ENCODE measurements around the gene RPP21. TPM values are rescaled to one million over a fixed set of nuclear protein-coding genes. Genes with fewer than 3 reads are reported as not detected.
A peak's percentile ranks its signal among the peaks of the same experiment; 100 is the strongest.

The RPP21 gene
- polyA plus RNA-seq, 3 donors, result 29.4 to 32.0 (median 31.5) TPM

DNA sequence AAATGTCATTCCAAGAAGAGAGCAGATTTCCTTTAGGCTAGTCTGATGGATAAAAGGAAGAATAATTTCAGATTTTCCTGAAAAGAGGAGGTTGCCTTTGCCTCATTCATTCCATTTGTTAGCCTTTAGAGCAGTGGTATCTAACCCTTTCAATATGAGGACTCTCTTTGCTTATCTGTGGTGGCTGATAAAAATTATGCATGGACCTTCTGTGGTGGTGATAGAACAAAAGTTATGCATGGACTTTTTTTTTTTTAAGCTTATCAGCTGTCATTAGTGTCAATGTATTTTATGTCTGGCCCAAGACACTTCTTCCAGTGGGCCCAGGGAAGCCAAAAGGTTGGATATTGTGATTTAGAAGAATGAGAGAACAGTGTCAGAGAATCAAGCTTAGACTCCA, 16.6 kb upstream of the RPP21 start:
- no peak for DNase-seq (ENCODE audit: low read depth in 3 of 3, low spot score in 2 of 3)

DNA sequence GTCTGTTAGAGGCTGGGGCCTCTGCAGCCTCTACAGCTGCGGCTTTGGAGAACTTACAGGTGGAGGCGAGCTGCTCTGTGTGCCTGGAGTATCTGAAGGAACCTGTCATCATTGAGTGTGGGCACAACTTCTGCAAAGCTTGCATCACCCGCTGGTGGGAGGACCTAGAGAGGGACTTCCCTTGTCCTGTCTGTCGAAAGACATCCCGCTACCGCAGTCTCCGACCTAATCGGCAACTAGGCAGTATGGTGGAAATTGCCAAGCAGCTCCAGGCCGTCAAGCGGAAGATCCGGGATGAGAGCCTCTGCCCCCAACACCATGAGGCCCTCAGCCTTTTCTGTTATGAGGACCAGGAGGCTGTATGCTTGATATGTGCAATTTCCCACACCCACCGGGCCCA, 15.6 kb upstream of the RPP21 start:
- DNase-seq (ENCODE audit: low read depth in 3 of 3, low spot score in 2 of 3), result no peak

DNA sequence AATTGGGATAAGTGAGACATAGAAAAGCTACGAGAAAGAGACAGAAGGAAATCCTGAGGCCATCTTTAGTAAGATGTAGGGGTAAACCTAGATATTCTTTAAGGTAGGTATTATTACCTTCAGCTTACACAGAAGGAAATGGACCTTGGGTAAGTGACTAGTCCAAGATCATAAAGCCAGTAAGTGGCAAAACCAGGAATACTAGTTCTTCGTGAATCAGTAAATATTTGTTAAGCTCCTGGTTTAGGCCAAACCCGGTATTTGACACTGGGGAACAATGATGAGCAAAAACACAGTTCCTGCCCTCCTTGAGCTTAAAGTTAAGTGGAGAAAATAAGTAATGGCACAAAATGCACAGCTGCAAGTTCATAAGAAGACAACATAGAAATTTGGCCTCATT, 13.0 kb upstream of the RPP21 start:
- no peak for DNase-seq (ENCODE audit: low read depth in 3 of 3, low spot score in 2 of 3)

DNA sequence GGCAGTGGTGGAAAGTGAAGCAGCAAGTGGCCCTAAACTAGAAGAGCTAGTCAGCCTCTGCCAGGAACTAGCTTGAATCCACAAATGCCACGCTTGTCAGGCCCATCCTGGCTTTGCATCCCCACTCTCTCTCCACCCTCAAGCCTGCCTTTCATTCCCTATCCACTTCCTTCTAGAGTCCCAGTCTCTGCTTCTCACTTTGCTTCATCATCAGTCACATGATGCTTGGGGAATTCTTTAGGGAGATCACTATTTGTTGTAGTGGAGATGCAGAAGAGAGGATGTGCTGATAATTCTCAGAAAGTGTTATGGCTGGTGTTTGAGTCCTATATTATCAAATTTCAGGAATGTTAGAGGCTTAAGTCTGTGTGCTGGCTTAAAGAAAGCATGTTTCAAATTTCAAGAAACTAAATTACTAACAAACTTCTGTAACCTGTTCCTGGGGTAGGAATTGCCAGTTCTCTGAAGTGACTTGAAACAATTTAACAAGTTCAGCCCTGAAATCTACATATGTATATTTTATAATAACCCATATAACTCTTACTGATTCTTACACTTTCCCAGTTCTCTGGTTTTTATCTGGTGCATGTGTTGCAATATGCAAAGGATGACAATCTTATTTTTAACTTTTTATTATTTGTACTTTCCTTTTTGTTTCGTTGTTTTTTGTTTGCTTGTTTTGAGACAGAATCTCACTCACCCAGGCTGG, 10.7 kb upstream of the RPP21 start:
- DNase-seq (ENCODE audit: low read depth in 3 of 3, low spot score in 2 of 3), result no peak

DNA sequence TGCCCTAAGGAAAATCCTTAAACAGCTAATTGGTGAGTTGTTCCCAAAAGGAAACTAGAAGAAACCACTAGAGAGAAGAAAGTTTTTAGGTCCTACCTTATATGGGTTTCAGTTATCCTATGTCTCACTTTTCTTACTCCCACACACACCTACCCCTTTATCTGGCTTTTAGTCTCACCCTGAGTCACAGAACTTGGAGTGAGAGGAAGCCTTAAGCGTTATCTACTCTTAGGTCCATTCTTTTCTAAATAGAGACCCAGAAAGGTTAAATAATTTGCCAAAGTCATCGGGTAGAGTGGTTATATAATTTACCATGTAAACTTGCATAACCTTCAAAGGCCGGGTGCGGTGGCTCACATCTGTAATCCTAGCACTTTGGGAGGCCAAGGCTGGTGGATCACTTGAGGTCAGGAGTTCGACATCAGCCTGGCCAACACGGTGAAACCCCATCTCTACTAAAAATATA, 4.3 kb upstream of the RPP21 start:
- no peak for DNase-seq (ENCODE audit: low read depth in 3 of 3, low spot score in 2 of 3)

DNA sequence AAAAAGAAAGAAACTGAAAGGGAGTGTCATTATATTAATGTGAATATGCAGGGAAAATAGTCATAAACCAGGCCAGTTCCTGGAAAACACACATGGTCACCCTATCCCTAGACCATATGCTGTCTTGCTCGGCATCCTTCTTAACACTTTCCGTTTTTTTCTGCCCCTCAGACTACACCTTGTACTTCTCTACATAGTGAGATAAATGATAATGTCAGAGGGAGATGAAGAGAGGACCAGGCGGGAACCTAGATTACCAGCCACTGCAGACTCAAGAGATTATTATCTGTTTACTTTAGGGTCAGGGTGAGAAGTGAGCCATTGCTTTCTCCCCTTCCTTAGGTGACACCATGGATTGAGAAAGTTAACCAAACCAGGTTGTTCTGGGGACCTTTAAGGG, 3.7 kb upstream of the RPP21 start:
- no peak for DNase-seq (ENCODE audit: low read depth in 3 of 3, low spot score in 2 of 3)

DNA sequence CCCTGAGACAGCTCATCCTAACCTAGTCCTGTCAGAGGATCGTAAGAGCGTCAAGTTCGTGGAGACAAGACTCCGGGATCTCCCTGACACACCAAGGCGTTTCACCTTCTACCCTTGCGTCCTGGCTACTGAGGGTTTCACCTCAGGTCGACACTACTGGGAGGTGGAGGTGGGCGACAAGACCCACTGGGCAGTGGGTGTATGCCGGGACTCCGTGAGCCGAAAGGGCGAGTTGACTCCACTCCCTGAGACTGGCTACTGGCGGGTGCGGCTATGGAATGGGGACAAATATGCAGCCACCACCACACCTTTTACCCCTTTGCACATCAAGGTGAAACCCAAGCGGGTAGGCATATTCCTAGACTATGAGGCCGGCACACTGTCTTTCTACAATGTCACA, 3.2 kb upstream of the RPP21 start:
- DNase-seq (ENCODE audit: low read depth in 3 of 3, low spot score in 2 of 3), result no peak

DNA sequence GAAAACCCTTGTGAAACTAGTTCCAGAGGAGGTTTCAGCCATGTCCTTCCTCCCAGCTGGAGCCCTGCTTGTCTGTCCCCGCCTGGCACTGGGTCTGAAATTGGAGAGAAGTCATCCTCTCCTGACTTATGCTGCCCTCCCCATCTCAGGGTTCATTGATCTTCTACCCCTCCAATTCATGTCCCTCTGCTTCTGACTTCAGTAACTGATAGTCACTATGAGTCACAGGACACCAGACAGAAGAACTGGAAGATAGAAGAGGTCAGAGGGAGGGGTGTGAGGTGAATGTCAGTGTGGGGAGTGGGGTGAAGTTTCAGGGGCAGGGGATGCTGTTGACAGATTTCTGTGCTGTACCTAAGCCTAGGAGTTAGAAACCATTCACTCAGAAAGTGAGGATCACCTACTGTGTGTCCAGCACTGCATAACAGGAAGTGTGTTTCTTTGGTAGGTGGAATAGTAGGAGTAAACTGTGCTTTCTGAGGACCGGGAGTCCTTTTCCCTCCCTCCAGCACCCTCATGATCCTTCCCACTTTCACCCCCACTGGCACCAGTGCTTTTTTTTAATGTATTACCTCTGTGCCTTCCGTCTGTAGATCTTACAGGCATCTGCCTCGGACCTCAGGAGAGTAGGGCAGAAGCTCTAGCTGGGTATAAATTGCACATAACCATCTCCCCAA, 627 bp upstream of the RPP21 start:
- no peak for DNase-seq (ENCODE audit: low read depth in 3 of 3, low spot score in 2 of 3)

DNA sequence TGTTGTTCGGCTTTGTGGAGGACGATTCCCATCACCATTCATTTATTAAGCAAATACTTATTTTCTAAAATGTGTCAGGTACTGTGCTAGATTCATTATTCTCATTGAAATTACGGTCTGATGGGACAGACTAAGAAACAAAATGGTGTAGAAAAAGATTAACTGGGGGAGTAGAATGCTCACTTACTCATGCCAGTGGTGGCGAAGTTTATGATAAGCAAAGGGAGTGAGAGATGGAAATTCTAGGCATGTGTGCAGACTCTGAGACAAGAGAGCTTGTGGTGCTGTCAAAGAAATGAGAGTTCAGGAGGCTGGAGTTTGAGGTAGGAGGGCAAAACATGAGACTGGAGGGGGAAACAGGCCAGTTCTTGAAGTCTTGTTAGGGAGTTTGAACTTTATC, 896 bp downstream of the RPP21 start:
- DNase-seq (ENCODE audit: low read depth in 3 of 3, low spot score in 2 of 3), result no peak

DNA sequence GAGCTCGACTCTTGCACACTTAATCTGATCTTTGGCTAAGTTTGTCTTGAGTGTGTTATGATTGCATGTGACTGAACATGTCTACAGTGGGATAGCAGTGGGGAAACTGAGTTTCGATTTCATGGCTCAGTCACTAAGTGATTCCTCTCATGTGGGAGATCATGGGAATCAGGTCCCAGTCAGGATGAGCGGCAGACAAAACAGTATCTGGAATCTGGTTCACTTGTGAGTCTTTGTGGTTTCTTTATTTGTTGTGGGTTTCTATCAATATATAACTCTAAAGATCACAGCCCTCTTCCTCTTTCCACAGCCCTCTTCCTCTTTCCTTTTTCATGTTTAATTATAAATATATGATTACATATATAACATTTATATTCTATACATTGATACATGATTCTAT, 4.0 kb downstream of the RPP21 start:
- no peak for DNase-seq (ENCODE audit: low read depth in 3 of 3, low spot score in 2 of 3)

DNA sequence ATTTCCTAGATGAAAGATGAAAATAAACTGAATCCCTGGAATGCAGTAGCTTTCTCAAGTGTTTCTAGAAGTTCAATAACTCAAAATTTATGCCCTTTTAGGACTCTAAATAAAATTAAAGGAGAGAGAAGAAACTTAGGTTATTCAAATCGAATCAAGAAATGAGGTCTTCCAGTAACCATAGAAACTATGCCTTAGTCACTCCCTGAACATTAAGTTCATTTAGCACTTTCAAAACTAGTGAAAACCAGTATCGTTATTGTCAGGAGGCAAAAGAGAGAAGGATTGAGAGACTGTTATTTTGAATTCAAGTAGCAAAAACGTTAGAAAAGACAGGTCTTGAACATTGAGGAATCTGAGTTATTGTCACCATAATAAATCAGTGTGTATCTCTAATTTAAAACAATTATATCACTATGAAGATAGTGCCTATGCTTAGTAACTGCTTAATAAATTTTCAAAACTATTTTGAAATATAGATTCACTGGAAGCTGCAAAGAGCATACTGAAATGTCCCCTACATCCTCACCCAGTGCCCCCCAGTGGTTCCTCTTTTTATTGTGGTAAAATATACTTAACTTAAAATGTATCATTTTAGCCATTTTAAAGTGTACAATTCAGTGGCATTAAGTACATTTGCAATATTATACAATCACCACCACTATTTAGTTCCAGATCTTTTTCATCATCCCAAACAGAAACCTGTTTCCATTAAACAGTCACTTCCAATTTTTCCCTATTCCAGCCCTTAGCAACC, 4.6 kb downstream of the RPP21 start:
- DNase-seq (ENCODE audit: low read depth in 3 of 3, low spot score in 2 of 3), result no peak

DNA sequence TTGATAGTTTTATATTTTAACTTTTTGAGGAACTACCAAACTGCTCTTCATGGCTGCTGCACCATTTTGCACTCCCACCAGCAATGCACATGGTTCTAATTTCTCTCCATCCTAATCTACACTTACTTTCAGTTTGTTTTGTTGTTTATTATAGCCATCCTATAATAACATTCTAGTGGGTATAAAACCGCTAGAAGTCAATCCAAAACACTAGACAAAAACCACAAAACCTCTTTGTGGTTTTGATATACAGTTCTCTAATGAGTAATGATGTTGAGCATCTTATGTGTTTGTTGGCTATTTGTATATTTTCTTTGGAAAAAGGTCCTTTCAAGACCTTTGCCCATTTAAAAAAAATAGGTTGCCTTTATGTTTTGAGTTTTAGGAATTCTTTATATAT, 5.6 kb downstream of the RPP21 start:
- DNase-seq (ENCODE audit: low read depth in 3 of 3, low spot score in 2 of 3), result no peak

DNA sequence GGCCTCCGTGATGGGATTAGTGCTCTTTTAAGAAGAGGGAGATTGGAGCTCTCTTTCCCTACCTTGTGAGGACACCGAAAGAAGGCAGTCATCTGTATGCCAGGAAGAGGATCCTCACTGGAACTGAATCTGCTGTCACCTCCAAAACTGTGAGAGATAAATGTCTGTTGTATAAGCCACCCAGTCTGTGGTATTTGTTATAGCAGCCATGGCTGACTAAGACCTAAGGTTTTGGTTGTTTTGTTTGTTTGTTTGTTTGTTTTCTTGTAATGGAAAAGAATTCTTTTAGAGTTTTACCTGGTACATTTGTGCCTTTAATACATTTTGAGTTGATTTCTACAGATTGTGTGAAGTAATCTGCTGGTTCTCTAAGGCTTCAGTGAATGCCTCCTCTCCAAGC, 7.6 kb downstream of the RPP21 start:
- no peak for DNase-seq (ENCODE audit: low read depth in 3 of 3, low spot score in 2 of 3)

DNA sequence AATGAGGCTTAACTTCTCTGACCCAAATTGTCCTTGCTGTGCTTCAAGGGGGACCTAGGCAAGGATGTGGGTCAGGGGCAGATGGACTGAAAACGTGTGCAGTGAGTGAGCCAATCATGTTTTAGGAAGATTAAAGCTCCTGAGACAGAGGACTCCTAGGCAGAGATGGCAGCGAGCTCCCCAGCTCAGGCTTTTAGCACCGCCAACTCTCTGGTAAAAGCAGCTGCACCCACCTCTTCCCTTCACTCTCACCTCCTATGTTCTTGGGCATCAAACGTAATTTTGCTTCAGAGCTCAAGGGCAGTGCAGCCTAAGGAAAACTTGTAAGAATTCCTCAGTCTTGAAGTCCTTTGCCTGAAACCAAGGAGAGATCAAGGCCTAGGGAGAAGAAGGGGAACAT, 10.3 kb downstream of the RPP21 start:
- DNase-seq (ENCODE audit: low read depth in 3 of 3, low spot score in 2 of 3), result no peak

DNA sequence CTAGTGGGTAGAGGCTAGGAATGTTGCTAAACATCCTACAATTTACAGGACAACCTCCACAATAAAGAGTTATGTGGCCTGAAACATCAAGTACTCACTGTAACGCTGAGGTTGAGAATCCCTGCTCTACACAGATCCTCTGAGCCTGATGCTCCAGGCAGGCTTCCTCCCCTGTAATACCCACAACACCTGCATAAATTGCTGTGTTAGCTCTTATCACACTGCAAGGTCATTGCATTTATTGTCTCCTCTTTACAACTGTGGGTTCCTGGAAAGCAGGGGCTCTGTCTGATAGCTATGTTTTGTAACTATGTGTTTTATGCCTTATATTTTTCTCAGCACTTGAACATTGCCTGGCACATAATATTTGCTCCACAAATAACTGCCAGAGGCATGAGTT, 11.6 kb downstream of the RPP21 start:
- no peak for DNase-seq (ENCODE audit: low read depth in 3 of 3, low spot score in 2 of 3)

DNA sequence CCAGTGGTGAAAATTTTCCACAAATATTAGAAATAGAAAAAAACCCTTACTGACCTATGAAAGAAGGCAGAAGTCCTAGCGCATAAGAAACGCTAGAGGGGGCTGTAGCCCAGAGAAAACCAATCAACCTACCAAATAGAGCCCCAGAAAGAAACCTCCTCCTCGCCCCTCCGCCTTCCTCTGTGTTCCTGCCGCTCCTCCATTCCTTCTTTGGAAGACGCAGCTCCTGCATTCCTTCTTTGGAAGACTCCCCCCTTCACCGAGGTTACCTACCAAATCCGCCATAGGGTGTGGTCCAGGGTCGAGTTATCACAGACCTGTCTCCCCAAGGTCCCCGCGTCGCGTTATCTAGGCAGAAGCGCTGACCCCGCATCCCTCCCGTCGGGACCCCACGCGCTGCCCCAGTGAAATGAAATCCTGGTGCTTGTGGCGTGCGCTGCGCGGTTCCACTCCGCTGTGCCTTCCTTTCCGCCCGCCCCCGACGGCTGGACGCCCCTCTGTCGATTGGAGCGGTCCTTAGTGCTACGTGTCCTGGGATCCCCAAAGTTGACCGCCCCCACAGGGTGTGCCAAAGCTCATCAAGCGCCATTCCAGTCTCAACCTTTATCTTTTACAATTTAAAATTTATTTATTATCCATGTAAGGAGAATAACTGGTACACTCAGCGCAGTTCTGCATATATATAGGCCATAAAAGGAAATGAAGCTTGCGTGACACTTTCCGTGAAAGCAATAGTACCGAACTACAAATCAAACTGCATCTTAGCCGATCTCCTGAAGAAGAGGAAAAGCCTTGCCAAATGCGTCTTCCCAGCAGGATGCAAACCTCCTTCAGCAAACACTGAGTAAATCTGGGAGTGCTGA, 13.0 kb downstream of the RPP21 start:
- DNase-seq (ENCODE audit: low read depth in 3 of 3, low spot score in 2 of 3), result peak; percentile 54 to 56 (median 56)

DNA sequence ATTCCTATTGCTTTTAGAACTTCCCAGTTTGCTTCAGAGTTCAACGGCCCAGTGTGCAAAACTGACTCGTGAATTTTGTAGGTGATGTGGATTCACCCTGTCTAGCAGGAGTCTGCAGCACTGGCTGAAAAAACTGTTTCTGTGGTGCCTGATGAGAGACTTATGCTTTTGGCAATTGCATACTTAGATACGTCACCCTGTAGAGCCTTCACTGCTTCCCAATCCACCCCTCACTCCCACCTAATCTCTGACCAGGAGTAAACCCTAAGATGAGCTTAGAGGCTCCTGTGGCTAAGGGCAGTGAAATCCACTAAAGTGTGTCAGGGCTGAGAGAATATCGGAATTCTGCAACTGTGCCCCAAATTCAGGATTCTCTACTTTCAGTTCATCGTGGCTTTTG, 14.3 kb downstream of the RPP21 start:
- no peak for DNase-seq (ENCODE audit: low read depth in 3 of 3, low spot score in 2 of 3)

DNA sequence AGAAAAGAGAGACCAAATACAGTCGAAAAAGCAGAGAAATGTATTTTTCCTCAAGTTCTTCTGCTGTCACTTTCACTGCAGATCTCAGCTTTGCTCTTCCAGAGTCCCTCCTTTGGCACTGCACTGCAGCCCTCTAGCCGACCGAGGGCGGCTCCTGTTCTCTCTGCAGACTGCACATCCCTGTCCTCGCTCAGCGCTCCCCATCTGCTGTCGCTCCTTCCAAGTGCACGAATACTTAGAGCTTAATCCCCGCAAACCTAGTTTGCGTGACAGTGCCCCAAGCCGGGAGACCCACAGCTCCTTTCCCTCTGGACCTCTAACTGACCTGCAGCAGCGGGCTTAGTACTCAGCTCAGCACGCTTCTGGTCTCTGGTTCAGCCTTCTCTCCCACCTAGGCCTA, 15.2 kb downstream of the RPP21 start:
- DNase-seq (ENCODE audit: low read depth in 3 of 3, low spot score in 2 of 3), result no peak

DNA sequence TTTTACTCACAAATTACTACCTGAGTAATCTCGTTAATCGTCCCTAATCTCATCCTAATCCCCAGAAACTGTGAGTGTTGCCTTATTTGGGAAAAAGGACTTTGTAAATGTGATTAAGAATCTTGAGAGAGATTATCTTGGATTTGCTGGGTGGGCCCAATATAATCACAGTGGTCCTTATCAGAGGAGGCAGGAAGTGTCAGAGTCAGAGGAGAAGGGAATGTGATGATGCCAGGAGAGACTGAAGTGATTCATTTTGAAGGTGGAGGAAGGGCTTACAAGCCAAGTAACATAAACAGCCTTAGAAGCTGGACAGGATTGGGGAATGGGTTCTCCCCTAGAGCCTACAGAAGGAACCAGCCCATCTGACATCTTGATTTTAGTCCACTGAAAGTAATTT, 16.7 kb downstream of the RPP21 start:
- no peak for DNase-seq (ENCODE audit: low read depth in 3 of 3, low spot score in 2 of 3)

DNA sequence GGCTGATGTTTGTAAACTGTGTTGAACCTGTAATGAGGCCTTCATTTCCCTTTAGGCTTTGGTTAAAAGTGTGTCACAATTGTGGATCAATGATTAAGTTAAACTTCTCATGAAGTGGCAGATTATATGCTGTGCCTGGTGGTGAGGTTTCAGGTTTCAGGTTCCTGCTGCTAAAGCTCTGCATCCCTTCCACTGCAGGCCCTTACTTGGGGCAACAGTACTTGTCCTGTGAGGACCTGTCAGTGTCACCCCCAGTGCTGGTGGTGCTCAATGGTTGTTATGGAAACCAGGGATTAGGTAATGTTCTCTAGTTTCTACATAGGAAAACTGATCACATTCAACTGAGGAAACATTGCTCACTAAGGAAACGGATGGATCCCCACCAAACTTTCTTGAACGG, 18.5 kb downstream of the RPP21 start:
- no peak for DNase-seq (ENCODE audit: low read depth in 3 of 3, low spot score in 2 of 3)

DNA sequence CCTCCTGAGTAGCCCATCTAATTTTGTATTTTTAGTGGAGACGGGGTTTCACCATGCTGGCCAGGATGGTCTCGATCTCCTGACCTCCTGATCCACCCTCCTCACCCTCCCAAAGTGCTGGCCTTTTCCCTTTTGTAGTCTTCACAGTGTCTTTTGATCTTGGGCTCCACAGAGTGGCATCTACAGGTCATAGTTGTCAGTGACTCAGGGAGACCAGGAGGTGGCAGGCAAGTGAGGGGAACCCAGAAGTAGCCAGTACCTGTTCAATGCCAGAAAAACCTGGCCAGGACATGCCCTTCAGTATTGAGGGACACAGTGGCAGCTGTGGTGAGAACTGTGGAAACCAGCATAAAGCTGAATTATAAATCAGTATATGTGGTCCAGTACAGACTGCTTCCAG, 19.6 kb downstream of the RPP21 start:
- DNase-seq (ENCODE audit: low read depth in 3 of 3, low spot score in 2 of 3), result no peak

Data from right renal cortex interstitium (tissue), 3 donors.